HG03342 (cell line): Measurements from ENCODE around the gene PLAC8.

Experiments
- ATAC-seq: cut with Tn5 transposase; IDR thresholded peaks from one replicate; pipeline ENCODE4 v1.9.1; 2021; ENCODE audit warnings: mild to moderate bottlenecking, moderate library complexity; ENCODE audit not compliant: unreplicated experiment

The PLAC8 gene

GRCh38 chr4:83114576-83114975, at the start of gene PLAC8:
TSS of gene PLAC8 (minus strand) at chr4:83114729. CDS start at chr4:83107921, 6,808 bp downstream.
- ATAC-seq: peak; percentile 28

GRCh38 chr4:83153417-83153816, 38.9 kb upstream of the PLAC8 start:
- no peak for ATAC-seq

- ATAC-seq: no peak
Measured at GRCh38 chr4:83152746-83153145, 38.2 kb upstream of the PLAC8 start.

- no peak for ATAC-seq
Measured at GRCh38 chr4:83151651-83152050, 37.1 kb upstream of the PLAC8 start.

GRCh38 chr4:83150653-83151330, 36.3 kb upstream of the PLAC8 start:
- ATAC-seq: no peak

GRCh38 chr4:83149865-83150652, 35.5 kb upstream of the PLAC8 start:
- no peak for ATAC-seq

- ATAC-seq: no peak
Measured at GRCh38 chr4:83146841-83147240, 32.3 kb upstream of the PLAC8 start.

GRCh38 chr4:83145776-83146175, 31.2 kb upstream of the PLAC8 start:
- peak; percentile 47 for ATAC-seq

- no peak for ATAC-seq
Measured at GRCh38 chr4:83139514-83140156, 25.1 kb upstream of the PLAC8 start.

GRCh38 chr4:83138946-83139345, 24.4 kb upstream of the PLAC8 start:
- no peak for ATAC-seq

GRCh38 chr4:83132065-83132464, 17.5 kb upstream of the PLAC8 start:
- no peak for ATAC-seq

- ATAC-seq: no peak
Measured at GRCh38 chr4:83129264-83129663, 14.7 kb upstream of the PLAC8 start.

- ATAC-seq: no peak
Measured at GRCh38 chr4:83128240-83128929, 13.9 kb upstream of the PLAC8 start.

- no peak for ATAC-seq
Measured at GRCh38 chr4:83125738-83126141, 11.2 kb upstream of the PLAC8 start.

GRCh38 chr4:83124111-83124780, 9.7 kb upstream of the PLAC8 start:
- no peak for ATAC-seq

- no peak for ATAC-seq
Measured at GRCh38 chr4:83121246-83121645, 6.7 kb upstream of the PLAC8 start.

- ATAC-seq: no peak
Measured at GRCh38 chr4:83118869-83119268, 4.3 kb upstream of the PLAC8 start.

GRCh38 chr4:83115656-83116285, 1.2 kb upstream of the PLAC8 start:
- no peak for ATAC-seq

GRCh38 chr4:83115000-83115399, 471 bp upstream of the PLAC8 start:
- no peak for ATAC-seq

GRCh38 chr4:83113429-83113786, 1.1 kb downstream of the PLAC8 start:
- ATAC-seq: no peak
